Midbrain (tissue), 1 donor: Measurements from ENCODE around the gene DROSHA.
"Not testable (repeated sequence)": the region's sequence is repeated elsewhere in the genome, so short reads cannot be mapped to it uniquely, and the experiment has no call there.

Source experiments
- DNase-seq: peaks from one replicate; lab custom pipeline; 2025; lab: John Stamatoyannopoulos, UW

The DROSHA gene, protein sequence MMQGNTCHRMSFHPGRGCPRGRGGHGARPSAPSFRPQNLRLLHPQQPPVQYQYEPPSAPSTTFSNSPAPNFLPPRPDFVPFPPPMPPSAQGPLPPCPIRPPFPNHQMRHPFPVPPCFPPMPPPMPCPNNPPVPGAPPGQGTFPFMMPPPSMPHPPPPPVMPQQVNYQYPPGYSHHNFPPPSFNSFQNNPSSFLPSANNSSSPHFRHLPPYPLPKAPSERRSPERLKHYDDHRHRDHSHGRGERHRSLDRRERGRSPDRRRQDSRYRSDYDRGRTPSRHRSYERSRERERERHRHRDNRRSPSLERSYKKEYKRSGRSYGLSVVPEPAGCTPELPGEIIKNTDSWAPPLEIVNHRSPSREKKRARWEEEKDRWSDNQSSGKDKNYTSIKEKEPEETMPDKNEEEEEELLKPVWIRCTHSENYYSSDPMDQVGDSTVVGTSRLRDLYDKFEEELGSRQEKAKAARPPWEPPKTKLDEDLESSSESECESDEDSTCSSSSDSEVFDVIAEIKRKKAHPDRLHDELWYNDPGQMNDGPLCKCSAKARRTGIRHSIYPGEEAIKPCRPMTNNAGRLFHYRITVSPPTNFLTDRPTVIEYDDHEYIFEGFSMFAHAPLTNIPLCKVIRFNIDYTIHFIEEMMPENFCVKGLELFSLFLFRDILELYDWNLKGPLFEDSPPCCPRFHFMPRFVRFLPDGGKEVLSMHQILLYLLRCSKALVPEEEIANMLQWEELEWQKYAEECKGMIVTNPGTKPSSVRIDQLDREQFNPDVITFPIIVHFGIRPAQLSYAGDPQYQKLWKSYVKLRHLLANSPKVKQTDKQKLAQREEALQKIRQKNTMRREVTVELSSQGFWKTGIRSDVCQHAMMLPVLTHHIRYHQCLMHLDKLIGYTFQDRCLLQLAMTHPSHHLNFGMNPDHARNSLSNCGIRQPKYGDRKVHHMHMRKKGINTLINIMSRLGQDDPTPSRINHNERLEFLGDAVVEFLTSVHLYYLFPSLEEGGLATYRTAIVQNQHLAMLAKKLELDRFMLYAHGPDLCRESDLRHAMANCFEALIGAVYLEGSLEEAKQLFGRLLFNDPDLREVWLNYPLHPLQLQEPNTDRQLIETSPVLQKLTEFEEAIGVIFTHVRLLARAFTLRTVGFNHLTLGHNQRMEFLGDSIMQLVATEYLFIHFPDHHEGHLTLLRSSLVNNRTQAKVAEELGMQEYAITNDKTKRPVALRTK (N-terminal part only)

DNA sequence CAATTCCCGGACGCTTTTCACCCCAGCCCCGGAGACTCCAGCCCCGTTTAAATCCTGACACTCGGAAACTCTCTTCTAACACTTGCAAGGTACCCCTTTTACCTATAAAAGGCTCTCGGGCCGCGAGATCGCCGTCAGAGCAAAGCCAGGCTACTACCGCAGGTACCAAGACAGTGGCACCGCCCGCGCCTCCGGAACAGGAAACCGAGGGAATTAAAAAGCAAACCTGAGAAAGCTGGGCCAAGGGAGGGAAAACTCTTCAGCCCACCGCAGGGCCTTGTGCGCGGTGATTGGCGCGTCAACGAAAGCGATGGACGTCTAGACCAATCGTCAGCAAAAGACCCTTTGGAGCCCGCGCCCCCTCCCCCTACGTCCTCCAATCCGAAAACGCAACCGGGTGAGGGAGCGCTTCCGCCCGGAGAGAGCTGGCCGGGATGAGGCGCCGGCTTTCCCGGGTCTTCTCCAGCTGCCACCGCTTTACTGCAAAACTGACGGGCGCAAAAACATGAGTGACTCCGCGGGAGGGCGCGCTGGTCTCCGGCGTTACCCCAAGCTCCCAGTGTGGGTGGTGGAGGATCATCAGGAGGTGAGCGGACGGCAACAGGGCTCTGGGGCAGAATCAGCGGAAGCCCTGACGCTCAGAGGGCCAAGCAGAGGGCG, at the start of gene DROSHA, which contains the start of gene C5orf22:
TSS of gene DROSHA (minus strand) at position 206 of the 660 bp plus-strand sequence. CDS start 3,034 bp downstream, outside the sequence.
TSS of gene C5orf22 (plus strand) at position 414 of the 660 bp plus-strand sequence. CDS start at position 506, 92 bp downstream.
- DNase-seq = peak; percentile 99

DNA sequence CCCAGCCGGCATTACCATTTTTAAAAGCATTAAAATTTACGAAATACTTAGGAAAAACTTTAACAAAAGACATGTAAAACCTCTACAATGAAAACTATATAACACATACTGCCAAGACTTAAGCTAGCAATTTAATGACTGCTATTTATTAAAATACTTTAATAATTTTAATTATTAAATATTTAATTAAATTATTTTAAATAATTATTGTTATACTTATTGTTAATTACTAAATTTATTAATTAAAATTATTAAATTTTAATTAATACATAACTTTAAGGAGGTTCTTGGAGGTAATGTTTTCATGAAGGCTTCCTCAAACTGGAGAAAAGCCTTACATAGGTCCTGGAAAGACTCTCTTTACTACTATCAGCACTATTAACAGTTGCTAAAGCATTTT, 47.7 kb upstream of the DROSHA start:
- DNase-seq = no peak

DNA sequence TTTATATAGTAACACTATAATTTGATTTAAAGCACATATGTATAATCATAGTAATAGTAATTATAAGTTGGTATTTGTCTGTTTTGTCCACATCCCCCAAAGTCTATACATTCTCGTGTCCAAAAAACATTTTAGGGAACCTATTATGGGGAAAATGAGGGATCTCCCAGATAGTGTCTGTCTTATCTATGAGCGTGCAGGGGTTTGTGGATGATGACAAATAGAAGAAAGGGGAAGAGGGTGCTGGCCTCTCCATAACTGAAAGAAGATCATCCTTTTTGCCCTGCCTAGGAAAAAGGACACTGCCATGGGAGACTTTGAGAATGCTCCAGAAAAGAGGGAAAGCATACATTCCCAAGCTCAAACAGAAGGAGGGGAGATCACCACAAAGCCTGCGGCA, 45.5 kb upstream of the DROSHA start:
- no peak for DNase-seq

DNA sequence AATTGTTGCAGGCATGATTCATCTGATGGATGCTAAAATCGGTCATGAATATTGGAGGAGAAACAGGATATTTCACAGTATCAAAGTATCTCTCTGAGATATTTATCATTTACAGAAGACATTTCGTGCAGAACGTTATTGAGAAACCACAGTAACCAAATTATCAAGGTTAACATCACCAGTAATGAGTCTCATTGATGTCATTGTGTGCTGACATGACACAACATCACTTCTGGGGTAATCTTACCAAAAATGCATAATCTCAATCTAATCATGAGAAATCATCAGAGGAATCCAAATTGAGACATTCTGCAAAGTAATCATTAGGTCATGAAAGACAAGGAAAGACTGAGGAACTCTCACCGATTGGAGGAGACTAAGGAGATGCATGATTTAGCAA, 42.9 kb upstream of the DROSHA start:
- no peak for DNase-seq

DNA sequence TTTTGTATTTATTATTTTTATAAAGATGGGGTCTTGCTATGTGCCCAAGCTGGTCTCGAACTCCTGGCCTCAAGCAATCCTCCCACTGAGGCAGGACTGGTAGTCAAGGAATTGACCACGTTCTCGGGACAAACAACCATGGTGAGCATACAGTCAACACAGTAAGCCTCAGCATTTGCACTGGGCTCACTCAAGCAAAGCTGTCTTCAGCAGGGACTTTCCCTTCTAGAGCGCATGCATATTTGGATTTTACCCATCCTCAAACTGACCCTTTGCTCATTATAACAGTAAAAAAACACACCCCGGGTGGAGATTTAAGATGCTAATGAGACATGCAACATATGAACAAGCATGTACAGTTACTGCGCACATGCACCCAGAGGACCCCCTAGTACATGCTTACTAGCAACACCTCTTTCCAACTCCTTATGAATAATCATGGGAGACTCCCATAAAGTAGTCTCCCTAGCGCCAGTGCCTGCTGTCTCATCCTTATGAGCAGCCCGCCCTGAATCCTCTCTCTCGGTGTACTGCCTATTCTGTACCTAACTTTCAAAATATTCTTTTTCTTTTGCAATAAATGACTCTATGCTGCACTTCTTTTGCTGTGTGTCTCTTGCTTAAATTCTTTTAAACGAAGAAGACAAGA, 41.7 kb upstream of the DROSHA start:
- DNase-seq = no peak

DNA sequence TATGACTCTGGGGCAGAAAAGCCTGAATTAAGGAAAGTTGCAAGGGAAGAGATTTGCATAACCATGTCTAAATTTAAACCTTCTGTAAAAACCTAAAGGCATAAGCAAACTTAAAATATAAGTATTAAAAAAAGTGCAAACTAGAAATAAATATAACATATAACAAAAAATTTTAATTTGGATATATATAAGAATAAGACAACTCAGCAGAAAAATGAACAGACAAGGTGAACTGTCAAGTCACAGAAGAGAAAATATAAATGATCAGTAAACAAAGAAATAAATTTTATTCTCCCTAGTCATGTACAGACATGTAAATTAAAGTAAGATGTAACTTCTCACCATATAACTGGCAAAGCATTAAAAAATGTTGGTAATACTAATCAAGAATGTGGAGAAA, 37.2 kb upstream of the DROSHA start:
- DNase-seq = no peak

DNA sequence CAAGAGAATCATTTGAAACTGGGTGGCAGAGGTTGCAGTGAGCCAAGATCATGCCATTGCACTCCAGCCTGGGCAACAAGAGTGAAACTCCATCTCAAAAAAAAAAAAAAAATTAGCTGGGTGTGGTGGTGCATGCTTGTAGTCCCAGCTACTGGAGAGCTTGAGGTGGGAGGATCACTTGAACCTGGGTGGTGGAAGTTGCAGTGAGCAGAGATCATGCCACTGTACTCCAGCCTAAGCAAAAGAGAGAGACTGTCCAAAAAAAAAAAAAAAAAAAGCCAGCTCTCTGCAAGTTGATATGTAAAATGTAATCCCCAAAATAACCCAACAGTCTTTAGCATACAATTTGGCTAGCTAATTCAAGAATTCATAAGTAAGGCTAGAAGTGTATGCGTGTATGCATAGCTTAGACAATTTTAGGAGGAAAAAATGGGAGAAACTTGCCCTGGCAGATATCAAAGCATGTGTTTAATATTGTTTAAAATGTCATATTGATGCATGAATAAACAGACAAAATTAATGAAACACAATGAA, 36.5 kb upstream of the DROSHA start:
- no peak for DNase-seq

DNA sequence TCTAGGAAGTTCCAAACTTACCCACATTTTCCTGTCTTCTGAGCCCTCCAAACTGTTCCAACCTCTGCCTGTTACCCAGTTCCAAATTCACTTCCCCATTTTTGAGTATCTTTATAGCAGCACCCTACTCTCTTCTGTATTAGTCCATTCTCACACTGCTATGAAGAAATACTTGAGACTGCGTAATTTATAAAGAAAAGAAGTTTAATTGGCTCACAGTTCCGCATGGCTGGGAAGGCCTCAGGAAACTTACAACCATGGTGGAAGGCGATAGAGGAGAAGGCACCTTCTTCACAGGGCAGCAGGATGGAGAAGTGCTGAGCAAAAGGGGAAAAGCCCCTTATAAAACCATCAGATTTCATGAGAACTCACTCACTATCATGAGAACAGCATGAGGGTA, 34.5 kb upstream of the DROSHA start:
- not testable (repeated sequence) for DNase-seq

DNA sequence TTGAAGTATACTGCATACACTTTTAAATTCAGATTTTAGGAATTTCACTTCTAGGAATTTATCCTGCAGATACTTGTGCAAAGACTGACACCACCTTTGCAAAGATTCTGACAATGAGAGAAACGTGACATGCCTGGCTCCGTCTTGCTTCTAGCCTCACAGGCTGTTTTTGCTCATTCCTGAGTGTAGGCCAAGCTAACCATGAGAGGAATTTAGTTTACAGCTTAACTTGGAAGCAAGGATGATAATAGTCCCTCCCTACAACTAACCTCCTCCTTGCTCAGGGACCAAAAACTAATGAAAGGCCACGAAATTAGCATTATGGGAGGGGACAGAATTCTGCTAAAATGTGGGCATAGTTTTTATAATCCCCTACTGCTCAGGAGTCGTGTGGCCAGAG, 31.3 kb upstream of the DROSHA start:
- DNase-seq = no peak

DNA sequence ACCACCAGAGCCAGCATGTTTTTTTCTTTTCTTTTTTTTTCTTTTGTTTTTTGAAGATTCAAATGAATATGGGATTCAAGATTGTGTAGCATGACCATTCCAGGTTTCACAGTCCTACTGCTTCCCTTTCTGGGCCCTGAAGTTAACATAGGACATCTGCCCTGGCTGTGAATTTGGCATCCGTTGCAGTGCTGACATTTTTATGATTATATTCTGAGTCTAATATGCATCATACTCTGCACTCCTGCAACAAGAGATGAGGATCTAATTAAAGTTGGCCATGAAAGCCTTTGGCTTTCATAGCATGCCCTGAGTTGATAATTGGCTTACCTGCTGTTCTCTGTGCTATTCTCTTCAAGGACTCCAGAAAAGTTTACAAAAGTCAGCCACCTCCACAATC, 30.1 kb upstream of the DROSHA start:
- no peak for DNase-seq

DNA sequence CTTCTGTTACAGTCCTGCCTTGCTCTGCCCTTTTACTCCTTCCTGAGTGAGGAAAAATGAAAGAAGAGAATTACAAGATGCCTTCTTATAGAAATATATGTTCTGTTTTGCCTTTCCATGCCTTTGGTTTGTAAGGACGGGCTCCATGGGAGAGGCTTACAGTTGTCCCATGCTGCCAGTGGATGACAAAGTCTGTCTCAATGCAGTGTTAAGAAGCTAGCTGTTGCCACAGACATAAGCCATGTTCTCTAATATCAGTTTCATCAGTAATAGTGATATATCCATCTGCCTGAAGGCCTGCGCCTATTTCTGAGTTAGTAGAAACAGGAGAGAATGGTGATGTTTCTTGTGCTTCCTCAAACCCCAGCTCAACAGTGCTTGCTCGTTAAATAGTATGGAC, 28.0 kb upstream of the DROSHA start:
- DNase-seq = no peak

DNA sequence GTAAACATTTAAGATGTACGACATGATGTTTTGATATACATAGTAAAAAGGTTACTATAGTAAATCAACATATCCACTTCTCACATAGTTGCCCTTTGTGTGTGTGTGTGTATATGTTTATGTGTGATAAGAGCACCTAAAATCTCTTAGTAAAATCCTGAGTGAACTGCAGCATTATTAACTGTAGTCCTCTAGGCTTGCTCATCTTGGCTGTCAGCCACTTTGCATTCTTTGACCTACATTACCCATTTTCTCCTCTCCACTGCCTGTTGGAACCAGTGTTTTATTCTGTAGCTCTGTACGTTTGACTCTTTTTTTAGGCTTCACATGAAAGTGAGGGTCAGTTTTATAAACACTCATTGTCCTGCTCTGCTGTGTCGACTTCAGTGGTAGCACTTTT, 24.6 kb upstream of the DROSHA start:
- no peak for DNase-seq

DNA sequence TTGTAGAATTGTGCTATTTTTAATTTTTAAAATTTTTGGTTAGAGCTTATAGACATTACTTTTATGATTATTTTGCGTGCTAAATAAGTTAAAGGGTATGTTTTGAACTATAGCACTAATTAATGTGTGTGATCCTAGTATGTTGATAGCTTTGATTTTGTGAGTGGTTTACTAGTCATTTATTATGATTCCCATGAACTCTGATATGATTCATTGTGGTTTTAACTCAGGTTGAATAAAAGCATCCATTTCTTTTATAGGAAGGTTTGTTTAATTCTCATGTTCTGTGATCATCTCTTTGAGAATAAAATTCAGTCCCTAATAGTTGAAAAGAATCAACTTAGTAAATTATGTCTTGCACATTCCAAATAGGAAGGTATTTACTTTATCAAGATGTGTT, 22.7 kb upstream of the DROSHA start:
- no peak for DNase-seq

DNA sequence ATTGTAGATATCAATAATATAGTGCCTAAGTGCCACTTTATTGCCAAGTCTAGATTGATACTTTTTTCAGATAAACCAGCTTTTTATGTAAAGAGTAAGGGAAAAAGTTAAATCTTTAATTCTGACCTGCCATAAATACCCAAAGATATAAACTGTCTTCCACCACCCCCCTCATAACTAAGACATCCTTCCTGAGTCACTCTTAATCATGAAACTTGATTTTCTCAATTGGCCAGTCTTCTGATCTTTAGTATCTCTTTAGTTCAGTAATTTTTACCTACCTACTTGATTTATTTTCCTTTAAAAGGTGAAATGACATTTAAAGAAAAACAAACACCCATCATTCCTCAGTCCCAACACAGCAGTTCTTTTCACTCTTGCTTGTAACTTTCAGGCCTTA, 22.0 kb upstream of the DROSHA start:
- no peak for DNase-seq

DNA sequence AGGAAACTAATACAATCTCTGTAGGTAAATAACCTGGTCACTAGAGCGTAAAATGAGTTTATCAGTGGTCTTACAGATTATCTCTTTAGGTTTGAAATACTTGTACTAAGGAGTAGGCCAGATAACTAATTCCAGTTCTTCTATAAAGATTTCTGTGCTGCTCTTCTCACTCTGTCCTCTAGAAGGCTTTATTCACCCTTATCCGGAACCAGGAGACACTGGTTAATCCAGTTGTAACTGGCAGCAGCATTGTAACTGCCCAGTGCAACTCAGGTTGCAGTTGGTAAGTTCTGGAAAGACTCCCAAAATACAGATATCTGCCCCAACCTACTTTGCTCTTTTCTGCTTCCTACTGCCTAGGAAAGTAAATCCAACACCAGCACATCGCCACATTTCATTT, 20.0 kb upstream of the DROSHA start:
- no peak for DNase-seq

DNA sequence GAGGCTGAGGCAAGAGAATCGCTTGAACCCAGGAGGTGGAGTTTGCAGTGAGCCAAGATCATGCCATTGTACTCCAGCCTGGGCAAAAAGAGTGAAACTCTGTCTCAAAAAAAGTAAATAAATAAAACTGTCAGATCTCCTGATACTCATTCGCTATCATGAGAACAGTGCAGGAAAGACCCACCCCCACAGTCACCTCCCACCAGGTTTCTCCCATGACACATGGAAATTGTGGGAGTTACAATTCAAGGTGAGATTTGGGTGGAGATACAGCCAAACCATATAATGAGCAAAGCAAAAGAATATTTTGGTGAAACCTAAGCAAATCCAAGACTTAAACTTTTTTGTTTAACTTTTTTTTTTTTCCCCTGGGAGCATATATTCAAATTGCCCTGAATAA, 17.2 kb upstream of the DROSHA start:
- DNase-seq = not testable (repeated sequence)

DNA sequence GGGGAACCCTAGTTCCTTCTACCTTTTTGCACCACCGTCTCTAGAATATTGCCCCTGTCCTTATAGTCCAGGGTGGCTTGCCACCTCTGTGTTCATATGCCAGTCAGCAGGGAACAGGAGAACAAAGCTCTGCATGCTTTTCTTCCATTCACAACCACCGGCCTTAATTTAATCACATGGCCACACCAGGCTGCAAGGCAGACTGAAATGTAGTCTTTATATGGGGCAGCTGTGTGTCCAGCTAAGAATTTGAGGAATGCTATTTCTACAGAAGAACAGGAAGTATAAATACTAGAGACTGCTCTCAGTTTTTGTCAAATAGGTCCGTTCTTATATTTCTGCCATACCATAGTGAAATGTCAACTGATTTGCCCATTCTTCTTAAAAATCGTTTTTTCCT, 6.0 kb upstream of the DROSHA start:
- DNase-seq = no peak

DNA sequence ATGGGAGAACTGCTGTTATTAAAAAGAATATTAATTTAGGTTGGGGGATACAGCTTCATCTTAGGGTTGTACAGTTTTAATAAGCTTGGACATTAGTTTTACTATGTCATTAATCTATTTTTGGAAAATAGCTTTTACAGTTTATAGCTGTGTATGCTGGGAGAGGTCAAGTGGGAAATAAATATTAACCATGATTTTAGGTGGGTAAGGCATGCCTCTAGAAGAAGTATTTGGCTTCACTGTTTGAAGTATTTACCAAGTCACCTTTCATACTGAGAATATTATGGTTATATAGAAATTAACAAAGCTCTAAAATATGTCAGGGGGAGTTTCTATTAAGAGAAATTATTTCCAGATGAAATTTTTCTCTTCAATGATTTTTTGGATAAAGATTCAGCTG, 5.5 kb upstream of the DROSHA start:
- no peak for DNase-seq

DNA sequence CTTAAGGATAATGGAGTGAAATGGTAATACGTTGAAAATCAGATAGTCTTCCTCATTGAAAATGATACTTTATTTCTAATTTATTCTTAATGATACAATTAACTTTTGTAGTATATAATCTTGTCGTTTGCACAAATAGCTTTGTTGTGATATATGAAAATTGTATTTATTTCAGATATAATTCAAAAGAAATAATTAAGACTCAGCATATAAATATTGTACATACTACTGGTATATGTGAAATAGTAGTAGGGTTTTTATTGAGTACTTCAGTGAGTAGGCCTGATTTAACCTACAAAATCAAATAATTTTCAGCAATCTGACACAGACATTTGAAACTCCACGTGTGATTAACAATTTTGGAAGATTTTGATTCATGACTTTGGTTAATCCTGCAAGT, 5.0 kb upstream of the DROSHA start:
- no peak for DNase-seq

DNA sequence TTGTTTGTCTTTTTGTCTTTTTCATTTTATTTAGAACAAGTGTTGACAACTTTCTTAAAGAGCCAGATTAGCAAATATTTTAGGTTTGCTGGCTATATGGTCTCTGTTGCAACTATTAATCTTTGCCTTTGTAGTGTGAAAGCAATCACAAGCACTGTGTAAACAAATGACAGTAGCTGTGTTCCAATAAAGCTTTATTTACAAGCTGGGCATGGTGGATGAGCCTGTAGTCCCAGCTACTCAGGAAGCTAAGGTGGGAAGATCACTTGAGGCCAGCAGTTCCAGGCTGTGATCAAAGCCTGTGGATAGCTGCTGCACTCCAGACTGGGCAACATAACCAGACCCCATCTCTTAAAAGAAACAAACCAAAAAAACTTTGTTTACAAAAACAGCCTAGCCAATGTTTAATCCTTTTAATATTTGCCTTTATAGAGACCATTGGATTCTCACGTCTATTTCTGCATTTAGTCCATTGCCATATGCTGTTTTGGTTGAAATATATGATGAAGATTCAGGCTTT, 2.7 kb upstream of the DROSHA start:
- DNase-seq = no peak

DNA sequence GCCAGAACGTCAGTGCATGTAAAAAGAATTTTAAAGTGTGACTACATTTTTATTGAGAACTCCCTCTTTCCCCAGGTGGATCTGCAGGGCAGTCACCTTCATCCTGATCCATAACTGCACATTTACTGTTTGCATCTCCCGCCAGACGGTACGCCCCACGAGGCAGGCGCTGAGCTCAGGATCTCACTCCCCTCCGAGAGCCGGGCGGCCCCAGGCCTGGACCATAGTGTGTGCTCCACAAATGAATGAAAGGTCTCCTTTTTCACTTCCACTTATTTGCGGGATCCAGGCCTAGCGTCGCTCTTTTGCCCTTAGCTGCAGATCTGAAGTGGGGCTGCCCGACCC, 378 bp downstream of the DROSHA start:
- DNase-seq = peak; percentile 44
